H1 (cell line): ENCODE data around the gene SP1. TPM values are rescaled to one million over a fixed set of nuclear protein-coding genes. Genes with fewer than 3 reads are reported as not detected.

ENCODE experiments used
- POLR2AphosphoS5 ChIP-seq: IDR thresholded peaks from 2 replicates; pipeline ENCODE4 v1.6.1; 2011; ENCODE audit warnings: low read depth, low read length
- RXRA ChIP-seq: IDR thresholded peaks from 2 replicates; pipeline ENCODE4 v1.6.1; 2011; ENCODE audit warnings: low read depth, mild to moderate bottlenecking, low read length, moderate library complexity; ENCODE audit not compliant: insufficient read depth
- polyA plus RNA-seq, 7 experiments: library from polyadenylated mRNA; depleted of rRNA in 3 of 7; stranded (reverse) in 5 of 7; unstranded in 2 of 7; fragments of >200 nt in 5 of 7; fragments of 200-250 nt in 2 of 7; gene quantifications; 1 replicate in 5 of 7; 2 replicates in 1 of 7; 4 replicates in 1 of 7; pipeline versions ENCODE4 v1.2.1 to v1.2.3, GENCODE V29; 2011 to 2013; ENCODE audit warnings: missing spikeins in 2 of 7, mixed read lengths in 2 of 7
- total RNA-seq: library from RNA; stranded (reverse); fragmentation: NEBNext Ultra II Directional; extraction: Animal tissue kit (Norgen Biotek cat#: 25700); gene quantifications from 2 replicates; pipeline ENCODE4 v1.2.1, GENCODE V29; 2021

The SP1 gene
- total and polyA plus RNA-seq, 2 of the 8 experiments (the other 6 are each of a cell fraction or from before 2014, with no cell fraction given) = 50.7 to 75.2 TPM

GRCh38 chr12:53338017-53338416 is 42.0 kb upstream of the SP1 start (continued):
- TF ChIP-seq POLR2AphosphoS5 (no peak), RXRA (no peak)
